GM18858 (cell line): ENCODE data around the gene ACSF3.
"Not testable (repeated sequence)": the region's sequence is repeated elsewhere in the genome, so short reads cannot be mapped to it uniquely, and the experiment has no call there.

Experiments used
- ATAC-seq: cut with Tn5 transposase; IDR thresholded peaks from one replicate; pipeline ENCODE4 v1.9.1; 2021; ENCODE audit not compliant: unreplicated experiment

ACSF3 gene

DNA sequence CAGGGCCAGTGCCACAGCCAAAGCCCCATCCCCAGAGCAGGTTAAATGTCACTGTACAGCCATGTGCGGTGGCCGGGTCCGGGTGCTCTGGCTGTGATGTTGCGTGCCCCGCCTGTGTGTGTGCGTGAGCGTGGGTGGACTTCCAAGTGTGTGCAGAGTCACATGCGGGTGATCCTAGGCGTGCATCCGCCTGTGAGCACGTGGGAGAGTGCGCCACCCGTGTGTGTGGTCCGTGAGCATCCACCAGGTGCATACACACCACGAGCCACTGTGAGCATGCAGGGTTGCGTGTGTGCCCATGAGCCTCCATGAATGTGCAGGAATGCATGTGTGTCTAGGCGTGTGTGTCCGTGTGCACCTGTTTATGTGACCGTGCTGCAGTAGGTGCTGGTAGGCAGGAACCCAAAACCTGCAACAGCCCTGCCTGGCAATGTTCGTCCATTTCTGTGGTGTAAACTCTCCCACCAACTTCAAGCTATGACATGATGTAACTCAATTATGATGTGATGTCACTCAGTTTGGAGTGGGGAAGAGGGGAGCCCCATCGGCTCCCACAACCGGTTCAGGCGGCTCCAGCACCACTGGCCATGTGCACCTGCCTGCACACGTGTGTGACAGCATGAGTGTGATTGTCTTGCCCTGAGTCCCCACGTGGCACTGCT is 37.6 kb upstream of the ACSF3 start:
- ATAC-seq = no peak

- ATAC-seq = no peak
Measured at GRCh38 chr16:89056592-89056991, 37.1 kb upstream of the ACSF3 start.

GRCh38 chr16:89057738-89058137 is 35.9 kb upstream of the ACSF3 start:
- ATAC-seq = no peak

GRCh38 chr16:89058812-89059211 is 34.8 kb upstream of the ACSF3 start:
- no peak for ATAC-seq

GRCh38 chr16:89060207-89060794 is 33.4 kb upstream of the ACSF3 start:
- no peak for ATAC-seq

- ATAC-seq = no peak
Measured at GRCh38 chr16:89061086-89061485, 32.6 kb upstream of the ACSF3 start.

- ATAC-seq = no peak
Measured at GRCh38 chr16:89061590-89062380, 31.9 kb upstream of the ACSF3 start.

DNA sequence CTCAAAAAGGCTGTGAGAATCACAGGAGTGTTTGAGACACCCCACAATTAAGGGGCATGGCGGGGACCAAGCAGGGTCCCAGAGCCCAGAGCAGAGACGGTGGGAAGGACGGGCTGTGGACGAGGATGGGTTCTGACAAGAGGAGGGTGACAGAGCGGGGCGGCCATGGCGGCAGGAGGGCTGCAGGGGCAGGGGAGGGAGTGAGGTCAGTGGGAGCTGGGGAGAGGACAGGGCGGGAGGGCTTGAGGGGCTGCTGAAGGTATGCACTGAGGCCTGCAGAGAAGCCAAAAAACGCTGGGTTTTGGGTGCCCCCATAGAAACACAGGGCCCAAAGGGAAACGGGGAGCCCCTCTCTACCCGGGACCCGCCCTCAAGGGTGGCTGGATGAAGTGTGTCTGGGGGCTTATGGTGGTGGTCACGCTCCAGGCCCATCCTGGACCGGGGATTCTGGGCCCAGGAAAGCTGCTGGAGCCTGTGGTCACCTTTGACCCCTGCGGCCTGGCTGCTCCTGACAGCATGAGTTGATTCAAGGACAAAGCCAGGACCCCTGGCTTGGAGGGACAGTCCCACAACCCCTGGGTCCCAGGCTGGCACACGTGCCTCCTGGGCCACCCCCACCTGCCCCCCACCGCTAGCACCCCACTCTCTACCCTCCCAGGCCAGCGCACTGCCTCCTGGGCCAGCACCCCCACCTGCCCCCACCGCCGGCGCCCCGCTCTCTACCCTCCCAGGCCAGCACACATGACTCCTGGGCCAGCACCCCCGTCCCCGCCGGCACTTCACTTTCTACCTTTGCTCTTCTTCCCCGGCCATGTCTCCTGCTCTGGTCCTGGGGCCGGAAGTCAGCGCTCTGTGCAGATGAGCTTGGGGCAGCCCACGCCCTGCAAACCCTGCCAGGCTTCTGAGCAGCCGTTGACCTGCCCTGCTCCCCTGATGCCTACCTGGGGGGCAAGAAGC is 31.0 kb upstream of the ACSF3 start:
- no peak for ATAC-seq

GRCh38 chr16:89063768-89064320 is 29.8 kb upstream of the ACSF3 start:
- ATAC-seq = no peak

DNA sequence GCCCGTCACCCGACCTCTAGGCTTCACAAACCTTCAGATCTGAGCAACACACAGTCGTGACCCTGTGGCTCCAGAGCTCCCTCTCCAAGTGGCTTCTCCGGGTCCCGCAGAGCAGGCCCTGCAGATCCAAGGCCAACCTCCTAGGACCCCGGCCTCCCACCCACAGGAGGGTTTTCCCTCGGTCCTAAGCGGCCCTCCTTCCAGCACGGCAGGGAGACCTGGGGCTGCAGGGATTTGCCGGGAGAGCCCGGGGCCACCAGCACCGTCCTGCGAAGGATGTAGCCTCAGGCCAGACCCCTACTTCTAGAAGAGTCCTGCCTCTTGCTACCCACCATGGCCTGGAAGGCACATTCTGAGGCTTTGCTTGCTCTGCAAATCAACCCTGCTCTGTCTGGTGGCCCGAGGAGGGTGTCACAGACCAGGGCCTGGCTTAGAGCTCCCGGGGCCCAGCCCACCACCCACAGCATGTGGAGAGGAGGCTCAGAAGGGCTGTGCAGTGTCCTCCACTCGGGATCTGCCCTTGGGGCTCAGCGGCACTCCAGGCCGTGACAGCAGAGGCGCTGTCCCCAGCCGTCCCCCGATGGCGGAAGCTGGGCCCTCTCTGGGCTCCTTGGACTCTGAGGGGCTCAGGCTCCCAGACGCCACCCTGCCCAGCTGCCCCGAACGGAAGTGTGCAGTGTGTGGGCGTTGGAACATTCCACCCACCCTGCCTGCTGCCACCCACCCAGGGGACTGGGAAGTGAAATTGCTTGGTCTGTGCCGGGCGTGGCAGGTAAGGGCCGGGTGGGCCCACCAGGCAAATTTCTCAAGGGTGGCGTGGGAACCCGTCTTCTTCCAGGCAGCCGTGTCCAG is 28.8 kb upstream of the ACSF3 start:
- no peak for ATAC-seq

- ATAC-seq = no peak
Measured at GRCh38 chr16:89065458-89065822, 28.2 kb upstream of the ACSF3 start.

GRCh38 chr16:89066721-89067120 is 26.9 kb upstream of the ACSF3 start:
- no peak for ATAC-seq

DNA sequence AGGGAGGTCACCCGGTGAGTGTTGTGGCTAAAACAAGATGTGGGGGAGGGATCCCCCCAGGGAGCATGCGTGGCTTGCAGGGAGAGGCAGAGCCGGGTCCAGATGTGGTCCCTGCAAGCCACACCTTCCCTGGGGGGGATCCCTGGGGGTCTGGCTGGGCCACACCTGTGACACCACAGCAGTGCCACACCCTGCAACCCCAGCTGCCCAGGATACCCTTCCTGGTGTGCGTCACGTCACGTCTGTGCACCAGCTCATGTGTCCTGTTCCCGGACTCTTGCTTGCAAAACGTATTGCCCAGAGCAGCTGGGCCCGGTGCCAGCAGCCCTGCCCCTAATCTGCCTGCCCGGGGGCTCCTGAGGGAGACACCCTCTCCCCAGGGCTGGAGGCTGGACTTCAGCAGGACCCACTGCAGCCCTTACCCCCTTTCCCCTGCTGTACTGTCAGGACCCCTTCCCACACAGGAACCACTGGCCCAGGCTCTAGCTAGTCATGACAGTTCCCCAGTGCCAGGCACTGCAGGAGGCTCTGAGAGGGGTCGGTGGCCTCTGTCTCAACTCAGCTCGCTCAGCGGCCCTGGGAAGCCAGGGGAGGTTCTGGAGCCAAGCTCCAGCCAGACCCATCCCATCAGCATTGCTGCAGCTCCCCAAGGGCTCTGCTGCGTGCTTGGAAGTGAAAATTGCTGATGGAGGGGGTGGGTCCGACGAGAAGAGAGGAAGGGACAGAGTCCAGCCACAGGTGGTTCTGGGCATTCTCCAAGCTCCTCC is 25.8 kb upstream of the ACSF3 start:
- ATAC-seq = no peak

GRCh38 chr16:89068814-89069616 is 24.6 kb upstream of the ACSF3 start:
- not testable (repeated sequence) for ATAC-seq

GRCh38 chr16:89069920-89070319 is 23.7 kb upstream of the ACSF3 start:
- no peak for ATAC-seq

DNA sequence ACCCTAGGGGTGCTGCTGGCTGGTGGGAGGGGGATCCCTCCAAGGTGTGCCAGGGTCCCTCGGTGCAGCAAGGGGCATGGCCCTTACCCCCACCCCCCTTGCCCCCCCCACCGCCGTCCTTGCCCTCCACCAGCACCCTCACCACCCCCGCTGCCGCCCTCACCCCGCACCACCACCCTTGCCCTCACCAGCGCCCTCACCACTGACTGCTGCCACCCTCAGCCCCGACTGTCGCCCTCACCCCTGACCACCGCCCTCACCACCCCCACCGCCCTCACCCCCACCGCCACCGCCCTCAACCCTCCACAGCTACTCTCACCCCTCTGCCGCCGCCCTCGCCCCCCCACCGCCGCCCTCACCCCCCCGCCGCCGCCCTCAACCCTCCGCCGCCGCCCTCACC is 23.1 kb upstream of the ACSF3 start:
- ATAC-seq = no peak

DNA sequence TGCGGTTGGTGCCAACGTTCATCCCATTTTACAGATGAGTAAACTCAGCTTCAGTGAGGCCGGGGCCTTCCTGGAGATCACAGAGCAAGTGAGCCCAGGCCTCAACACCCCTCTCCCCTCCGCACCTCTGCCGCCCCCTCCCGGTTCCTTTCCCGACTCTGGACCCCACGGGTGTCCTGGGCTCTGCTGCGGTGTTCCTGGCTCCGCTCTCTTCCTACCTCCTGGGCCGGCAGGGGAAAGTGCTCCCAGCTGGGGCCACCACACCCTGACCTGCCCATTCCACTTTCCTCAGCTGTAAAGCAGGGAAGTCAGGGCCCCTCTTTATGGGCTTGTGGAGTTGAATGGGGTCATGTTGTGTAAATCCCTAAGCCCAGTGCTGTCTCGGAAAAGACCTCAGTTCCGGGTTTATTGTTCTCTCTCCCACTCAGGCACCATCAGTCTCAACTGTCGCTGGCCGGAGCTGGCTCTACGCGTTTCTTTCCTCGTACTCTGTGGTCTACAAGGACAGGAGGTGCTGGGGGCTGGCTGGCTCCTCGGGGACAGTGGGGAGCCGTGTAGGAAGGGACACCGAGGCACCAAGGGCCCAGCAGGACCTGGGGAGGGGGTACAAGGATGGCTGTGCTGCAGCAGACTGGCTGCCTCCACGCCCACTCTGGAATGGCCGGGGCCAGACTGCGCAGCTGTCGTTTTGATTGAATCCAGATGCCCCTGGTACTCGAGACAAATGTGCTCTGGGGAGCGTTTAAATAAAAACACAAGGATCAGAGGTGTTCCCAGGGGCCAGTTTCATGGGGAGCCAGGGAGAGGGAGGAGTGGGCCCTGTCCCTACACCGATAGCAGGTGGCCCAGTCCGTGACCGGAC is 21.7 kb upstream of the ACSF3 start:
- no peak for ATAC-seq
